ENCODE data around the gene LPP. TPM values are rescaled to one million over a fixed set of nuclear protein-coding genes. Genes with fewer than 3 reads are reported as not detected.

The LPP gene
- total RNA-seq, 2 donors from 2014 or later, result 170 to 246 TPM

- Histone ChIP-seq H3K9ac (ENCODE audit: low read depth in 2 of 2, low read length in 2 of 2) (no peak overlapping the region), H3K27ac (no peak overlapping the region), H3K4me3 (no peak overlapping the region), H3K36me3 (no peaks in the 10 kb centered on the region), H3K4me1 (peaks cover 4% of the 10 kb centered on the region), H3K9me3 (no peaks in the 10 kb centered on the region), H3K27me3 (no peaks in the 10 kb centered on the region)
- no peak for DNase-seq
- intact Hi-C loops (cut with DNase I), result no loop called here
- no peak for TF ChIP-seq CTCF (IDR thresholded peaks at IDR 0.05)
Measured at GRCh38 chr3:188546835-188547670, 393.1 kb downstream of the LPP start.

- no peaks in the 10 kb centered on the region for H3K27me3 ChIP-seq
- H3K9me3 ChIP-seq, result no peaks in the 10 kb centered on the region
- no peak for TF ChIP-seq CTCF (IDR thresholded peaks at IDR 0.05)
- no peak overlapping the region for H3K4me3 ChIP-seq
- H3K4me1 ChIP-seq, result no peaks in the 10 kb centered on the region
- H3K9ac ChIP-seq (ENCODE audit: low read depth in 2 of 2, low read length in 2 of 2), result no peak overlapping the region
- intact Hi-C loops (cut with DNase I), result no loop called here
- H3K27ac ChIP-seq, result no peak overlapping the region
- H3K36me3 ChIP-seq, result no peaks in the 10 kb centered on the region
- no peak for DNase-seq
Measured at GRCh38 chr3:188553569-188553968, 399.6 kb downstream of the LPP start.

- DNase-seq, result no peak
- no peak overlapping the region for H3K27ac ChIP-seq
Measured at GRCh38 chr3:188554404-188554803, 400.4 kb downstream of the LPP start.

GRCh38 chr3:188557235-188557634 is 403.3 kb downstream of the LPP start:
- H3K27ac ChIP-seq, result no peak overlapping the region
- no peaks in the 10 kb centered on the region for H3K27me3 ChIP-seq
- intact Hi-C loops (cut with DNase I), result no loop called here
- H3K9me3 ChIP-seq, result no peaks in the 10 kb centered on the region
- no peaks in the 10 kb centered on the region for H3K4me1 ChIP-seq
- TF ChIP-seq CTCF (IDR thresholded peaks at IDR 0.05), result no peak
- no peak for DNase-seq
- H3K9ac ChIP-seq (ENCODE audit: low read depth in 2 of 2, low read length in 2 of 2), result no peak overlapping the region
- H3K4me3 ChIP-seq, result no peak overlapping the region
- H3K36me3 ChIP-seq, result no peaks in the 10 kb centered on the region

More at GRCh38 chr3:188554404-188554803, 400.4 kb downstream of the LPP start:
- Histone ChIP-seq H3K4me1 (no peaks in the 10 kb centered on the region), H3K4me3 (no peak overlapping the region), H3K36me3 (no peaks in the 10 kb centered on the region), H3K27me3 (no peaks in the 10 kb centered on the region), H3K9ac (ENCODE audit: low read depth in 2 of 2, low read length in 2 of 2) (no peak overlapping the region), H3K9me3 (no peaks in the 10 kb centered on the region)
- intact Hi-C loops (cut with DNase I), result no loop called here
- no peak for TF ChIP-seq CTCF (IDR thresholded peaks at IDR 0.05)

- Histone ChIP-seq H3K4me3 (no peak overlapping the region), H3K4me1 (no peaks in the 10 kb centered on the region), H3K27ac (no peak overlapping the region), H3K27me3 (no peaks in the 10 kb centered on the region), H3K36me3 (no peaks in the 10 kb centered on the region), H3K9ac (ENCODE audit: low read depth in 2 of 2, low read length in 2 of 2) (no peak overlapping the region), H3K9me3 (no peaks in the 10 kb centered on the region)
- no peak for DNase-seq
- no peak for TF ChIP-seq CTCF (IDR thresholded peaks at IDR 0.05)
- intact Hi-C loops (cut with DNase I), result no loop called here
Measured at GRCh38 chr3:188558343-188559071, 404.6 kb downstream of the LPP start.

Data from colonic mucosa (tissue), 4 donors.